Omental fat pad (tissue), 4 donors: ENCODE data around the gene SIX5. TPM values are rescaled to one million over a fixed set of nuclear protein-coding genes. Genes with fewer than 3 reads are reported as not detected.

Experiments
- ATAC-seq: fragments of 150-250 bp; one replicate; pipeline ENCODE4 v1.9.1; 2016; ENCODE audit warnings: mild to moderate bottlenecking, moderate library complexity; ENCODE audit not compliant: low FRiP score
- DNase-seq: peaks from one replicate; pipeline ENCODE4 v3.0.0-alpha.2; 2019; ENCODE audit warnings: low spot score
- CTCF ChIP-seq, 3 donors: fragments of 450-650 bp; IDR thresholded peaks; one replicate each; pipeline ENCODE4 v1.5.1; 2016 to 2017; ENCODE audit warnings: antibody characterized with exemption in 3 of 3, mild to moderate bottlenecking in 3 of 3, moderate library complexity in 2 of 3
- total RNA-seq, 4 donors: library from RNA; depleted of rRNA; stranded (reverse); fragments of >200 nt; gene quantifications; one replicate each; pipeline ENCODE4 v1.1.0, GENCODE V29; 2016

Gene SIX5
- total RNA-seq, 4 donors from 2014 or later, result 4.3 to 13.4 (median 7.8) TPM

- DNase-seq, result no peak
- no peak for ATAC-seq
- no peak for TF ChIP-seq CTCF (IDR thresholded peaks at IDR 0.05)
Measured at GRCh38 chr19:45764475-45764874, 4.6 kb downstream of the SIX5 start.

- TF ChIP-seq CTCF (IDR thresholded peaks at IDR 0.05), result no peak
- no peak for ATAC-seq
- DNase-seq, result no peak
Measured at GRCh38 chr19:45763691-45764294, 5.3 kb downstream of the SIX5 start.

- ATAC-seq (no peak), DNase-seq (no peak)
- TF ChIP-seq CTCF (IDR thresholded peaks at IDR 0.05), result no peak
Measured at GRCh38 chr19:45762870-45763631, 6.0 kb downstream of the SIX5 start.

GRCh38 chr19:45761714-45762113 lies 7.3 kb downstream of the SIX5 start:
- DNase-seq (no peak), ATAC-seq (no peak)
- TF ChIP-seq CTCF (IDR thresholded peaks at IDR 0.05), result no peak

GRCh38 chr19:45758921-45759320 lies 10.1 kb downstream of the SIX5 start:
- DNase-seq (no peak), ATAC-seq (no peak)
- TF ChIP-seq CTCF (IDR thresholded peaks at IDR 0.05), result no peak

GRCh38 chr19:45757695-45758094 lies 11.4 kb downstream of the SIX5 start:
- TF ChIP-seq CTCF (IDR thresholded peaks at IDR 0.05), result no peak
- DNase-seq (no peak), ATAC-seq (no peak)

GRCh38 chr19:45754323-45754722 lies 14.7 kb downstream of the SIX5 start:
- DNase-seq (no peak), ATAC-seq (no peak)
- TF ChIP-seq CTCF (IDR thresholded peaks at IDR 0.05), result no peak
